Measurements from ENCODE around the gene NKX6-1. TPM values are rescaled to one million over a fixed set of nuclear protein-coding genes. Genes with fewer than 3 reads are reported as not detected.

NKX6-1 gene
- not detected in 2 replicates for total RNA-seq (2014; rRNA removed; shearing (Covaris generic))
- total RNA-seq (2022): not detected in 2 replicates
- Bru-seq, nascent RNA: not detected
- BruChase-seq, experiment 1, labeled RNA remaining after a 6-hour chase: not detected
- not detected for BruChase-seq, experiment 2, labeled RNA remaining after a 2-hour chase
- long read RNA-seq: 0 reads

- H3K4me1 ChIP-seq (ENCODE audit: insufficient read depth, low read length, poor library complexity, severe bottlenecking): no peaks in the 10 kb centered on the region
- H3K4me3 ChIP-seq (ENCODE audit: low read depth, low read length, poor library complexity, severe bottlenecking): no peak within 1 kb of the TSS
- TF ChIP-seq EZH2phosphoT487 (IDR thresholded peaks at IDR 0.05; ENCODE audit: borderline replicate concordance, low read depth, low read length) (no peak), CTCF (conservative IDR thresholded peaks at IDR 0.05; ENCODE audit: low read length) (no peak)
- CTCF ChIA-PET (ENCODE audit: unreplicated experiment): no interaction called here
- H3K36me3 ChIP-seq (ENCODE audit: insufficient read depth, low read length): no peaks in the 10 kb centered on the region
- no peaks in the 10 kb centered on the region for H4K20me1 ChIP-seq (ENCODE audit: insufficient read depth, low read length)
- POLR2A ChIA-PET: no interaction called here
- H3K4me2 ChIP-seq (ENCODE audit: low read length): no peak within 1 kb of the TSS
- H2AFZ ChIP-seq (ENCODE audit: low read length): no peak within 1 kb of the TSS
- no peaks in the 10 kb centered on the region for H3K9me3 ChIP-seq (ENCODE audit: low read length)
- H3K9me2 ChIP-seq (ENCODE audit: insufficient read depth, low read length): no peaks in the 10 kb centered on the region
- BruUV-seq (replicated peaks): no TSS peak
- no peaks in the 10 kb centered on the region for H3K79me2 ChIP-seq (ENCODE audit: insufficient read depth, low read depth, low read length)
- no peak within 1 kb of the TSS for H3K27ac ChIP-seq (ENCODE audit: low read depth, low read length, poor library complexity, severe bottlenecking)
- intact Hi-C loops (cut with micrococcal nuclease; ENCODE audit: unreplicated experiment): no loop called here
- DNase-seq (ENCODE audit: low spot score): no peak
Observed at GRCh38 chr4:84498935-84499623, at the start of gene NKX6-1. TSS of gene NKX6-1 (minus strand) at chr4:84499292. CDS start at chr4:84498228, 1,064 bp downstream.

- no peak overlapping the region for H3K4me3 ChIP-seq (ENCODE audit: low read depth, low read length, poor library complexity, severe bottlenecking)
- H3K36me3 ChIP-seq (ENCODE audit: insufficient read depth, low read length): no peaks in the 10 kb centered on the region
- TF ChIP-seq EZH2phosphoT487 (IDR thresholded peaks at IDR 0.05; ENCODE audit: borderline replicate concordance, low read depth, low read length): no peak
- no peak for TF ChIP-seq CTCF (conservative IDR thresholded peaks at IDR 0.05; ENCODE audit: low read length)
- H2AFZ ChIP-seq (ENCODE audit: low read length): no peak overlapping the region
- POLR2A ChIA-PET: no interaction called here
- no peak overlapping the region for H3K4me2 ChIP-seq (ENCODE audit: low read length)
- H3K9me2 ChIP-seq (ENCODE audit: insufficient read depth, low read length): no peaks in the 10 kb centered on the region
- no peaks in the 10 kb centered on the region for H3K4me1 ChIP-seq (ENCODE audit: insufficient read depth, low read length, poor library complexity, severe bottlenecking)
- BruUV-seq (replicated peaks): no TSS peak
- CTCF ChIA-PET (ENCODE audit: unreplicated experiment): no interaction called here
- no peaks in the 10 kb centered on the region for H4K20me1 ChIP-seq (ENCODE audit: insufficient read depth, low read length)
- intact Hi-C loops (cut with micrococcal nuclease; ENCODE audit: unreplicated experiment): no loop called here
- H3K79me2 ChIP-seq (ENCODE audit: insufficient read depth, low read depth, low read length): no peaks in the 10 kb centered on the region
- H3K27ac ChIP-seq (ENCODE audit: low read depth, low read length, poor library complexity, severe bottlenecking): no peak overlapping the region
- DNase-seq (ENCODE audit: low spot score): no peak
- H3K9me3 ChIP-seq (ENCODE audit: low read length): no peaks in the 10 kb centered on the region
Observed at GRCh38 chr4:84547211-84547610, 48.1 kb upstream of the NKX6-1 start.

GRCh38 chr4:84545093-84545492, 46.0 kb upstream of the NKX6-1 start:
- H3K36me3 ChIP-seq (ENCODE audit: insufficient read depth, low read length): no peaks in the 10 kb centered on the region
- ChIA-PET POLR2A (no interaction called here), CTCF (ENCODE audit: unreplicated experiment) (no interaction called here)
- H3K27ac ChIP-seq (ENCODE audit: low read depth, low read length, poor library complexity, severe bottlenecking): no peak overlapping the region
- TF ChIP-seq EZH2phosphoT487 (IDR thresholded peaks at IDR 0.05; ENCODE audit: borderline replicate concordance, low read depth, low read length): no peak
- TF ChIP-seq CTCF (conservative IDR thresholded peaks at IDR 0.05; ENCODE audit: low read length): no peak
- no TSS peak for BruUV-seq (replicated peaks)
- no peaks in the 10 kb centered on the region for H3K9me3 ChIP-seq (ENCODE audit: low read length)
- no peak overlapping the region for H3K4me3 ChIP-seq (ENCODE audit: low read depth, low read length, poor library complexity, severe bottlenecking)
- no peaks in the 10 kb centered on the region for H3K4me1 ChIP-seq (ENCODE audit: insufficient read depth, low read length, poor library complexity, severe bottlenecking)
- no peaks in the 10 kb centered on the region for H3K79me2 ChIP-seq (ENCODE audit: insufficient read depth, low read depth, low read length)
- no peaks in the 10 kb centered on the region for H3K9me2 ChIP-seq (ENCODE audit: insufficient read depth, low read length)
- H2AFZ ChIP-seq (ENCODE audit: low read length): no peak overlapping the region
- H3K4me2 ChIP-seq (ENCODE audit: low read length): no peak overlapping the region
- DNase-seq (ENCODE audit: low spot score): no peak
- intact Hi-C loops (cut with micrococcal nuclease; ENCODE audit: unreplicated experiment): no loop called here
- no peaks in the 10 kb centered on the region for H4K20me1 ChIP-seq (ENCODE audit: insufficient read depth, low read length)

Measured in OCI-LY7 (cell line).